Vagina (tissue), 2 donors: ENCODE measurements around the gene WRAP53.

ENCODE experiments used
- POLR2A ChIP-seq, 2 donors: fragments of 450-650 bp; IDR thresholded peaks; one replicate each; pipeline ENCODE4 v1.6.1; 2017; ENCODE audit warnings: antibody characterized with exemption in 2 of 2, mild to moderate bottlenecking in 2 of 2, moderate library complexity in 2 of 2
- POLR2AphosphoS5 ChIP-seq, 2 donors: sonication (generic); formaldehyde crosslinking; IDR thresholded peaks; one replicate each; pipeline ENCODE4 v1.9.0; 2017; ENCODE audit warnings: antibody characterized with exemption in 2 of 2, mild to moderate bottlenecking in 2 of 2, low read depth in 1 of 2; ENCODE audit not compliant: insufficient read depth in 1 of 2
- TF ChIP-seq, protein P1 (sequence below), 3 experiments: fragments of 450-650 bp in 2 of 3; fragments of 200-600 bp in 1 of 3; sonication (generic) in 1 of 3; IDR thresholded peaks; one replicate each; pipeline ENCODE4 v1.5.1; 2017 to 2019; ENCODE audit warnings: antibody characterized with exemption in 3 of 3, mild to moderate bottlenecking in 2 of 3, moderate library complexity in 2 of 3

DNA sequence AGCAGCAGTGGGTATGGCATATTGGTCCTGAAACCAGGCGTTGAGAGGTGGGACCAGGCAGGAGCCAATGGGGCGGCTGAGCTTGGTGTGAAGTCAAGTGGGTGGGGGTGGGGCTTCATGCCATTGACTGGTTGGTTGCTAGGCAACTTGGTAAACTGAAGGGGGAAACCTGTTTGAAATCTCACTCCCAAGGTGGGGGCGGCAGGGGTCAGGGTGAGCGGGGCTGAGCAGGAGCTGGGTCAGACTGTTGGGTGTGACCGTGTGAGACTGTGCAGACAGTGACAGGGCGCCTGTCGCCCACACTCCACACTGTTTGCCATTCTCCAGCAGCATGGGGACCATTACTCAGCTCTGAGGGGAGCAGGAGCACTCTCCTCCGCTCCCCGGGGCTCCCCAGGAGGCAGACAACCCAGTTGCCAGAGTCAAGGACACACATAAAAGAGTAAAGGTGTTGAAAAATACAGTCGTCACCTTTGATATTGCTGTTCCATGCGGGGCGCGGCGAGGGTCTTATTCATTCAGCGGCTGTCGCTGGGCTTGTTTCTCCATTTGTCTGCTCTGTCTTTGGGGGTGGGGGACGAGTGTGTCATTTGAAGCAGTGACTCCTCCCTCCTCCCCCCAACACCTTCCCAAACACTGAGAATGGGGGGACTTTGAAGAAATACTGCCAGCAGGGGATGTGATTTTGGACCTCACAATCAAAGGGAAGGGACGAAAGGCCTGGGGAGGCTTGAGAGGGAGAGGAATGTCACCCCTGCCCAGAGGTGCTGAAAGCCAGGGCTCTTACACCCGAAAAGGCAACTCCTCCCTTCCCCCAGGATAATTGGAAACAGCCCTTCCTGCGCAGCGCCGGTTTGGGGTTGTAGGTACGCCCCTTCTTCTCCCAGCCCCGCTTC is 15.6 kb downstream of the WRAP53 start:
- TF ChIP-seq, protein P1, sequence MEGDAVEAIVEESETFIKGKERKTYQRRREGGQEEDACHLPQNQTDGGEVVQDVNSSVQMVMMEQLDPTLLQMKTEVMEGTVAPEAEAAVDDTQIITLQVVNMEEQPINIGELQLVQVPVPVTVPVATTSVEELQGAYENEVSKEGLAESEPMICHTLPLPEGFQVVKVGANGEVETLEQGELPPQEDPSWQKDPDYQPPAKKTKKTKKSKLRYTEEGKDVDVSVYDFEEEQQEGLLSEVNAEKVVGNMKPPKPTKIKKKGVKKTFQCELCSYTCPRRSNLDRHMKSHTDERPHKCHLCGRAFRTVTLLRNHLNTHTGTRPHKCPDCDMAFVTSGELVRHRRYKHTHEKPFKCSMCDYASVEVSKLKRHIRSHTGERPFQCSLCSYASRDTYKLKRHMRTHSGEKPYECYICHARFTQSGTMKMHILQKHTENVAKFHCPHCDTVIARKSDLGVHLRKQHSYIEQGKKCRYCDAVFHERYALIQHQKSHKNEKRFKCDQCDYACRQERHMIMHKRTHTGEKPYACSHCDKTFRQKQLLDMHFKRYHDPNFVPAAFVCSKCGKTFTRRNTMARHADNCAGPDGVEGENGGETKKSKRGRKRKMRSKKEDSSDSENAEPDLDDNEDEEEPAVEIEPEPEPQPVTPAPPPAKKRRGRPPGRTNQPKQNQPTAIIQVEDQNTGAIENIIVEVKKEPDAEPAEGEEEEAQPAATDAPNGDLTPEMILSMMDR (IDR thresholded peaks at IDR 0.05): no peak
- TF ChIP-seq POLR2AphosphoS5 (IDR thresholded peaks at IDR 0.05; ENCODE audit: insufficient read depth in 1 of 2, low read depth in 1 of 2): no peak
- no peak for TF ChIP-seq POLR2A (IDR thresholded peaks at IDR 0.05)
